Natural killer cell treated with Interleukin-12 subunit alpha and Interleukin-12 subunit beta and Interleukin-15 and Interleukin-18, amount 100 ng/mL, for 72 hours (primary cell): ENCODE measurements around the gene COL2A1. TPM values are rescaled to one million over a fixed set of nuclear protein-coding genes. Genes with fewer than 3 reads are reported as not detected.

Source experiments
- ATAC-seq, 2 donors: fragments of 150-1000 bp; cut with Tn5 transposase in 1 of 2; sonication (Bioruptor Pico), chemical (Tn5 transposase) in 1 of 2; 2 replicates each; pipeline ENCODE4 v1.10.0; 2021
- DNase-seq: peaks from one replicate; pipeline ENCODE4 v3.0.0; 2022; ENCODE audit warnings: low spot score
- H3K27ac Mint-ChIP-seq, 2 donors: 1 replicate in 1 of 2; 2 replicates in 1 of 2; pipeline ENCODE4 v1.8.0; 2022; ENCODE audit warnings: mixed read lengths in 2 of 2, mild to moderate bottlenecking in 1 of 2, moderate library complexity in 1 of 2
- H3K27me3 Mint-ChIP-seq, 2 donors: 1 replicate in 1 of 2; 2 replicates in 1 of 2; pipeline ENCODE4 v1.8.0; 2022; ENCODE audit warnings: mixed read lengths in 2 of 2
- H3K36me3 Mint-ChIP-seq: one replicate; pipeline ENCODE4 v1.8.0; 2022; ENCODE audit warnings: mixed read lengths
- H3K4me1 Mint-ChIP-seq, 2 donors: 1 replicate in 1 of 2; 2 replicates in 1 of 2; pipeline ENCODE4 v1.8.0; 2022; ENCODE audit warnings: low read depth in 2 of 2, mixed read lengths in 2 of 2, mild to moderate bottlenecking in 1 of 2
- H3K4me3 Mint-ChIP-seq: one replicate; pipeline ENCODE4 v1.8.0; 2022; ENCODE audit warnings: mixed read lengths
- H3K9me3 Mint-ChIP-seq: 2 replicates; pipeline ENCODE4 v1.8.0; 2022; ENCODE audit warnings: mixed read lengths
- total RNA-seq, 2 donors: library from RNA; stranded (reverse); gene quantifications; one replicate each; pipeline ENCODE4 v1.2.3, GENCODE V29; 2022

Gene COL2A1
- total RNA-seq, 2 donors from 2014 or later, result not detected

- Mint-ChIP-seq H3K9me3 (no peaks in the 10 kb centered on the region), H3K4me3 (no peak overlapping the region), H3K27ac (no peak overlapping the region), H3K27me3 (peaks cover 2 to 26% of the 10 kb centered on the region in 2 donors), H3K36me3 (no peaks in the 10 kb centered on the region), H3K4me1 (no peaks in the 10 kb centered on the region)
- DNase-seq (no peak), ATAC-seq (no peak)
Observed at GRCh38 chr12:48025281-48025680, 21.0 kb upstream of the COL2A1 start.

GRCh38 chr12:48024735-48025134, 20.5 kb upstream of the COL2A1 start:
- no peaks in the 10 kb centered on the region for H3K4me1 Mint-ChIP-seq
- no peak overlapping the region for H3K4me3 Mint-ChIP-seq
- H3K9me3 Mint-ChIP-seq, result no peaks in the 10 kb centered on the region
- H3K27ac Mint-ChIP-seq, result no peak overlapping the region
- DNase-seq (no peak), ATAC-seq (no peak)
- H3K36me3 Mint-ChIP-seq, result no peaks in the 10 kb centered on the region
- peaks cover 2 to 32% of the 10 kb centered on the region in 2 donors for H3K27me3 Mint-ChIP-seq

GRCh38 chr12:48023386-48023785, 19.1 kb upstream of the COL2A1 start:
- ATAC-seq, result no peak
- H3K27me3 Mint-ChIP-seq, result peaks cover 9 to 43% of the 10 kb centered on the region in 2 donors

GRCh38 chr12:48022676-48023385, 18.6 kb upstream of the COL2A1 start:
- H3K27ac Mint-ChIP-seq, result no peak overlapping the region
- ATAC-seq, result no peak

More at GRCh38 chr12:48023386-48023785, 19.1 kb upstream of the COL2A1 start:
- no peaks in the 10 kb centered on the region for H3K4me1 Mint-ChIP-seq
- H3K36me3 Mint-ChIP-seq, result no peaks in the 10 kb centered on the region
- no peak overlapping the region for H3K27ac Mint-ChIP-seq
- no peaks in the 10 kb centered on the region for H3K9me3 Mint-ChIP-seq
- no peak for DNase-seq
- H3K4me3 Mint-ChIP-seq, result no peak overlapping the region

GRCh38 chr12:48022180-48022521, 17.9 kb upstream of the COL2A1 start:
- H3K4me1 Mint-ChIP-seq, result no peaks in the 10 kb centered on the region
- no peak overlapping the region for H3K4me3 Mint-ChIP-seq
- ATAC-seq (no peak), DNase-seq (no peak)
- H3K36me3 Mint-ChIP-seq, result no peaks in the 10 kb centered on the region
- H3K9me3 Mint-ChIP-seq, result no peaks in the 10 kb centered on the region
- no peak overlapping the region for H3K27ac Mint-ChIP-seq
- peaks cover 14 to 48% of the 10 kb centered on the region in 2 donors for H3K27me3 Mint-ChIP-seq

More at GRCh38 chr12:48022676-48023385, 18.6 kb upstream of the COL2A1 start:
- H3K27me3 Mint-ChIP-seq, result peaks cover 12 to 48% of the 10 kb centered on the region in 2 donors
- no peaks in the 10 kb centered on the region for H3K36me3 Mint-ChIP-seq
- H3K4me1 Mint-ChIP-seq, result no peaks in the 10 kb centered on the region
- DNase-seq, result no peak
- H3K9me3 Mint-ChIP-seq, result no peaks in the 10 kb centered on the region
- no peak overlapping the region for H3K4me3 Mint-ChIP-seq

GRCh38 chr12:48021485-48022179, 17.4 kb upstream of the COL2A1 start:
- Mint-ChIP-seq H3K27ac (no peak overlapping the region), H3K4me1 (no peaks in the 10 kb centered on the region), H3K4me3 (no peak overlapping the region), H3K27me3 (peaks cover 14 to 48% of the 10 kb centered on the region in 2 donors), H3K36me3 (no peaks in the 10 kb centered on the region), H3K9me3 (no peaks in the 10 kb centered on the region)
- DNase-seq (no peak), ATAC-seq (no peak)

GRCh38 chr12:48019639-48020265, 15.5 kb upstream of the COL2A1 start:
- Mint-ChIP-seq H3K4me1 (no peaks in the 10 kb centered on the region), H3K27ac (no peak overlapping the region), H3K4me3 (no peak overlapping the region), H3K27me3 (peaks cover 15 to 44% of the 10 kb centered on the region in 2 donors), H3K36me3 (no peaks in the 10 kb centered on the region), H3K9me3 (no peaks in the 10 kb centered on the region)
- no peak for DNase-seq
- ATAC-seq, result no peak

- Mint-ChIP-seq H3K4me3 (no peak overlapping the region), H3K27ac (no peak overlapping the region), H3K4me1 (no peaks in the 10 kb centered on the region), H3K27me3 (peaks cover 15 to 39% of the 10 kb centered on the region in 2 donors), H3K9me3 (no peaks in the 10 kb centered on the region), H3K36me3 (no peaks in the 10 kb centered on the region)
- ATAC-seq (no peak), DNase-seq (no peak)
Observed at GRCh38 chr12:48018618-48018995, 14.3 kb upstream of the COL2A1 start.

GRCh38 chr12:48017921-48018617, 13.8 kb upstream of the COL2A1 start:
- ATAC-seq, result no peak
- peaks cover 15 to 39% of the 10 kb centered on the region in 2 donors for H3K27me3 Mint-ChIP-seq

GRCh38 chr12:48017496-48017895, 13.2 kb upstream of the COL2A1 start:
- Mint-ChIP-seq H3K27ac (no peak overlapping the region), H3K36me3 (no peaks in the 10 kb centered on the region), H3K4me3 (no peak overlapping the region), H3K4me1 (no peaks in the 10 kb centered on the region), H3K9me3 (no peaks in the 10 kb centered on the region), H3K27me3 (peaks cover 15 to 37% of the 10 kb centered on the region in 2 donors)
- no peak for ATAC-seq
- DNase-seq, result no peak

More at GRCh38 chr12:48017921-48018617, 13.8 kb upstream of the COL2A1 start:
- DNase-seq, result no peak
- Mint-ChIP-seq H3K4me3 (no peak overlapping the region), H3K9me3 (no peaks in the 10 kb centered on the region), H3K36me3 (no peaks in the 10 kb centered on the region), H3K27ac (no peak overlapping the region), H3K4me1 (no peaks in the 10 kb centered on the region)

- Mint-ChIP-seq H3K27me3 (peaks cover 20 to 28% of the 10 kb centered on the region in 2 donors), H3K27ac (no peak overlapping the region), H3K36me3 (no peaks in the 10 kb centered on the region), H3K9me3 (no peaks in the 10 kb centered on the region), H3K4me3 (no peak overlapping the region), H3K4me1 (no peaks in the 10 kb centered on the region)
- no peak for ATAC-seq
- no peak for DNase-seq
Observed at GRCh38 chr12:48016373-48017020, 12.2 kb upstream of the COL2A1 start.

GRCh38 chr12:48015954-48016353, 11.7 kb upstream of the COL2A1 start:
- H3K27ac Mint-ChIP-seq, result no peak overlapping the region
- no peaks in the 10 kb centered on the region for H3K36me3 Mint-ChIP-seq
- no peak for DNase-seq
- no peak for ATAC-seq
- no peak overlapping the region for H3K4me3 Mint-ChIP-seq
- H3K27me3 Mint-ChIP-seq, result peaks cover 21 to 29% of the 10 kb centered on the region in 2 donors
- H3K4me1 Mint-ChIP-seq, result no peaks in the 10 kb centered on the region
- no peaks in the 10 kb centered on the region for H3K9me3 Mint-ChIP-seq

GRCh38 chr12:48015129-48015528, 10.9 kb upstream of the COL2A1 start:
- no peak for DNase-seq
- H3K4me1 Mint-ChIP-seq, result no peaks in the 10 kb centered on the region
- no peak overlapping the region for H3K4me3 Mint-ChIP-seq
- ATAC-seq, result no peak
- no peaks in the 10 kb centered on the region for H3K36me3 Mint-ChIP-seq
- H3K27me3 Mint-ChIP-seq, result peaks cover 22 to 28% of the 10 kb centered on the region in 2 donors
- no peaks in the 10 kb centered on the region for H3K9me3 Mint-ChIP-seq
- no peak overlapping the region for H3K27ac Mint-ChIP-seq
